OCI-LY1 (cell line): ENCODE data around the gene CAMTA1.

Source experiments
- H2AFZ ChIP-seq: fragments of 200-600 bp; sonication (generic), shearing (Covaris generic); 2 replicates; pipeline ENCODE4 v1.6.0; 2014; ENCODE audit warnings: antibody characterized with exemption, mild to moderate bottlenecking, low read length
- H3F3A ChIP-seq: fragments of 200-600 bp; sonication (generic), shearing (Covaris generic); 2 replicates; pipeline ENCODE4 v1.6.0; 2014; ENCODE audit warnings: mild to moderate bottlenecking, antibody characterized with exemption, low read length, moderate library complexity; ENCODE audit not compliant: insufficient read depth
- H3K27ac ChIP-seq: fragments of 200-600 bp; sonication (generic); 2 replicates; pipeline ENCODE4 v1.5.1; 2014; ENCODE audit warnings: low read length, mixed run types, mild to moderate bottlenecking, low read depth; ENCODE audit not compliant: poor library complexity, severe bottlenecking
- H3K27me3 ChIP-seq: fragments of 200-600 bp; sonication (generic); 2 replicates; pipeline ENCODE4 v1.6.0; 2014; ENCODE audit warnings: antibody characterized with exemption, mild to moderate bottlenecking, low read length, moderate library complexity; ENCODE audit not compliant: insufficient read depth
- H3K36me3 ChIP-seq: fragments of 200-600 bp; sonication (generic); 2 replicates; pipeline ENCODE4 v1.6.1; 2014; ENCODE audit warnings: mild to moderate bottlenecking, antibody characterized with exemption, low read length, moderate library complexity, mixed read lengths; ENCODE audit not compliant: insufficient read depth
- H3K4me1 ChIP-seq: fragments of 200-600 bp; sonication (generic); 2 replicates; pipeline ENCODE4 v1.5.1; 2014; ENCODE audit warnings: mild to moderate bottlenecking, low read length, moderate library complexity; ENCODE audit not compliant: insufficient read depth, severe bottlenecking
- H3K4me2 ChIP-seq: fragments of 200-600 bp; sonication (generic), shearing (Covaris generic); 2 replicates; pipeline ENCODE4 v1.6.1; 2014; ENCODE audit warnings: low read length
- H3K4me3 ChIP-seq: fragments of 200-600 bp; sonication (generic); 2 replicates; pipeline ENCODE4 v1.5.1; 2014; ENCODE audit warnings: low read length, low read depth, mild to moderate bottlenecking, mixed read lengths; ENCODE audit not compliant: poor library complexity, severe bottlenecking
- H3K79me2 ChIP-seq: fragments of 200-600 bp; shearing (Covaris generic); 2 replicates; pipeline ENCODE4 v1.6.1; 2016; ENCODE audit warnings: mixed run types, low read length, mixed read lengths; ENCODE audit not compliant: insufficient read depth
- H3K9ac ChIP-seq: fragments of 200-600 bp; sonication (generic), shearing (Covaris generic); 2 replicates; pipeline ENCODE4 v1.6.1; 2014; ENCODE audit warnings: mild to moderate bottlenecking, low read length, mixed read lengths
- H3K9me2 ChIP-seq: fragments of 200-600 bp; sonication (generic), shearing (Covaris generic); 2 replicates; pipeline ENCODE4 v1.6.1; 2014; ENCODE audit warnings: low read depth, mild to moderate bottlenecking, low read length, mixed read lengths
- H3K9me3 ChIP-seq: fragments of 200-600 bp; shearing (Covaris generic); 2 replicates; pipeline ENCODE4 v1.6.1; 2014; ENCODE audit warnings: low read length, mixed read lengths
- H4K20me1 ChIP-seq: fragments of 200-600 bp; sonication (generic), shearing (Covaris generic); 2 replicates; pipeline ENCODE4 v1.6.0; 2016; ENCODE audit warnings: mild to moderate bottlenecking, low read length; ENCODE audit not compliant: insufficient read depth
- CTCF ChIP-seq: fragments of 200-600 bp; sonication (generic), shearing (Covaris generic); IDR thresholded peaks from 2 replicates; pipeline ENCODE4 v1.5.1; 2017; ENCODE audit warnings: mild to moderate bottlenecking, antibody characterized with exemption, low read length, moderate library complexity, mixed read lengths
- EZH2 ChIP-seq: fragments of 200-600 bp; sonication (generic), shearing (Covaris generic); IDR thresholded peaks from 2 replicates; pipeline ENCODE4 v1.8.0; 2017; ENCODE audit warnings: borderline replicate concordance, mixed run types, mild to moderate bottlenecking, antibody characterized with exemption, low read length, moderate library complexity, mixed read lengths

The CAMTA1 gene

GRCh38 chr1:6947952-6948351 lies 162.7 kb downstream of the CAMTA1 start:
- no peaks in the 10 kb centered on the region for H3F3A ChIP-seq
- H3K9ac ChIP-seq, result no peak overlapping the region
- H3K4me2 ChIP-seq, result no peak overlapping the region
- no peaks in the 10 kb centered on the region for H3K36me3 ChIP-seq
- no peak overlapping the region for H3K27ac ChIP-seq
- no peak overlapping the region for H2AFZ ChIP-seq
- no peak overlapping the region for H3K4me3 ChIP-seq
- no peaks in the 10 kb centered on the region for H3K9me3 ChIP-seq
- 0 out of 2 replicates have a peak, but pooled peaks cover 8% of the 10 kb centered on the region for H3K27me3 ChIP-seq
- H4K20me1 ChIP-seq, result no peaks in the 10 kb centered on the region
- no peaks in the 10 kb centered on the region for H3K4me1 ChIP-seq
- no peaks in the 10 kb centered on the region for H3K9me2 ChIP-seq
- H3K79me2 ChIP-seq, result no peaks in the 10 kb centered on the region
- TF ChIP-seq CTCF, result no peak
- no peak for TF ChIP-seq EZH2

- H3K4me1 ChIP-seq, result no peaks in the 10 kb centered on the region
- H3K9ac ChIP-seq, result no peak overlapping the region
- no peaks in the 10 kb centered on the region for H3K79me2 ChIP-seq
- H3K4me2 ChIP-seq, result no peak overlapping the region
- H3K4me3 ChIP-seq, result no peak overlapping the region
- TF ChIP-seq CTCF, result no peak
- TF ChIP-seq EZH2, result no peak
- H3K27ac ChIP-seq, result no peak overlapping the region
- H4K20me1 ChIP-seq, result no peaks in the 10 kb centered on the region
- no peaks in the 10 kb centered on the region for H3K9me2 ChIP-seq
- H3F3A ChIP-seq, result no peaks in the 10 kb centered on the region
- H3K36me3 ChIP-seq, result no peaks in the 10 kb centered on the region
- H2AFZ ChIP-seq, result no peak overlapping the region
- 0 out of 2 replicates have a peak, but pooled peaks cover 8% of the 10 kb centered on the region for H3K27me3 ChIP-seq
- H3K9me3 ChIP-seq, result no peaks in the 10 kb centered on the region
These were observed 163.2 kb downstream of the CAMTA1 start for GRCh38 chr1:6948416-6948815.

GRCh38 chr1:6948861-6949260 lies 163.6 kb downstream of the CAMTA1 start:
- no peaks in the 10 kb centered on the region for H4K20me1 ChIP-seq
- no peaks in the 10 kb centered on the region for H3K9me3 ChIP-seq
- no peak overlapping the region for H3K4me3 ChIP-seq
- H3K27me3 ChIP-seq, result 0 out of 2 replicates have a peak, but pooled peaks cover 8% of the 10 kb centered on the region
- no peaks in the 10 kb centered on the region for H3K4me1 ChIP-seq
- no peak overlapping the region for H3K9ac ChIP-seq
- H3F3A ChIP-seq, result no peaks in the 10 kb centered on the region
- H3K79me2 ChIP-seq, result no peaks in the 10 kb centered on the region
- H3K27ac ChIP-seq, result no peak overlapping the region
- H2AFZ ChIP-seq, result no peak overlapping the region
- no peaks in the 10 kb centered on the region for H3K36me3 ChIP-seq
- TF ChIP-seq CTCF (no peak), EZH2 (no peak)
- H3K9me2 ChIP-seq, result no peaks in the 10 kb centered on the region
- no peak overlapping the region for H3K4me2 ChIP-seq
